NK-92 (cell line): Measurements from ENCODE around the gene KHDC1L.
"Not testable (repeated sequence)": the region's sequence is repeated elsewhere in the genome, so short reads cannot be mapped to it uniquely, and the experiment has no call there.

Experiments used
- DNase-seq: peaks from one replicate; lab custom pipeline; 2025; ENCODE audit not compliant: unreplicated experiment; lab: John Stamatoyannopoulos, UW

Gene KHDC1L

GRCh38 chr6:73207221-73207837 lies 18.0 kb downstream of the KHDC1L start:
- DNase-seq: no peak

- DNase-seq: no peak
These were observed 21.0 kb downstream of the KHDC1L start for GRCh38 chr6:73204252-73204651.

- DNase-seq: no peak
These were observed 22.2 kb downstream of the KHDC1L start for GRCh38 chr6:73203098-73203497.

- no peak for DNase-seq
These were observed 24.6 kb downstream of the KHDC1L start for GRCh38 chr6:73200735-73201134.

GRCh38 chr6:73200247-73200646 lies 25.0 kb downstream of the KHDC1L start:
- no peak for DNase-seq

GRCh38 chr6:73194744-73195143 lies 30.6 kb downstream of the KHDC1L start:
- no peak for DNase-seq

GRCh38 chr6:73193302-73193701 lies 32.0 kb downstream of the KHDC1L start:
- not testable (repeated sequence) for DNase-seq

- no peak for DNase-seq
These were observed 43.2 kb downstream of the KHDC1L start for GRCh38 chr6:73182021-73182607.

GRCh38 chr6:73180763-73181619 lies 44.3 kb downstream of the KHDC1L start:
- DNase-seq: no peak

GRCh38 chr6:73180076-73180738 lies 45.1 kb downstream of the KHDC1L start:
- no peak for DNase-seq

- DNase-seq: no peak
These were observed 47.9 kb downstream of the KHDC1L start for GRCh38 chr6:73177221-73177944.

GRCh38 chr6:73176057-73176456 lies 49.2 kb downstream of the KHDC1L start:
- DNase-seq: no peak

GRCh38 chr6:73174646-73175045 lies 50.6 kb downstream of the KHDC1L start:
- DNase-seq: no peak
